Stimulated activated naive B cell treated with anti-CD40 and anti-IgM and Interleukin-4, amounts not matched to agents 10 μg/mL and 1 μg/mL and 100 μg/mL, for 72 hours (primary cell): Measurements from ENCODE around the gene B4GALNT4.
A peak's percentile ranks its signal among the peaks of the same experiment; 100 is the strongest.
"Not testable (repeated sequence)": the region's sequence is repeated elsewhere in the genome, so short reads cannot be mapped to it uniquely, and the experiment has no call there.

Experiments
- ATAC-seq, 2 donors: fragments of 150-1000 bp; cut with Tn5 transposase; replicated peaks; 2 replicates each; pipeline ENCODE4 v1.10.0; 2021; ENCODE audit warnings: moderate library complexity in 1 of 2
- DNase-seq: peaks from one replicate; pipeline ENCODE4 v3.0.0; 2021
- H3K27ac Mint-ChIP-seq: one replicate; pipeline ENCODE4 v1.8.0; 2022; ENCODE audit warnings: mild to moderate bottlenecking, mixed read lengths
- H3K27me3 Mint-ChIP-seq, 2 donors: one replicate each; pipeline ENCODE4 v1.8.0; 2022; ENCODE audit warnings: mixed read lengths in 2 of 2
- H3K36me3 Mint-ChIP-seq, 2 donors: one replicate each; pipeline ENCODE4 v1.8.0; 2022; ENCODE audit warnings: mixed read lengths in 2 of 2, mild to moderate bottlenecking in 1 of 2
- H3K4me1 Mint-ChIP-seq, 2 donors: one replicate each; pipeline ENCODE4 v1.8.0; 2022; ENCODE audit warnings: mixed read lengths in 2 of 2, mild to moderate bottlenecking in 1 of 2
- H3K4me3 Mint-ChIP-seq, 2 donors: one replicate each; pipeline ENCODE4 v1.8.0; 2022; ENCODE audit warnings: mild to moderate bottlenecking in 2 of 2, mixed read lengths in 2 of 2, moderate library complexity in 1 of 2
- H3K9me3 Mint-ChIP-seq, 2 donors: one replicate each; pipeline ENCODE4 v1.8.0; 2022; ENCODE audit warnings: mixed read lengths in 2 of 2, mild to moderate bottlenecking in 1 of 2

The B4GALNT4 gene

GRCh38 chr11:359181-359714, 10.1 kb upstream of the B4GALNT4 start:
- Mint-ChIP-seq H3K27ac (no peak overlapping the region), H3K4me1 (peaks cover 5 to 11% of the 10 kb centered on the region in 2 donors), H3K9me3 (peaks cover 7% of the 10 kb centered on the region in 2 donors), H3K27me3 (peaks cover 0 to 12% of the 10 kb centered on the region in 2 donors), H3K4me3 (no peak overlapping the region), H3K36me3 (peaks cover 0 to 3% of the 10 kb centered on the region in 2 donors)
- peak in 1 of 2 donors; percentile 51 for ATAC-seq
- DNase-seq = no peak

GRCh38 chr11:360326-361280, 8.7 kb upstream of the B4GALNT4 start:
- DNase-seq (no peak), ATAC-seq (no peak)
- H3K4me3 Mint-ChIP-seq = no peak overlapping the region

GRCh38 chr11:362642-363442, 6.5 kb upstream of the B4GALNT4 start:
- Mint-ChIP-seq H3K4me1 (peaks cover 4 to 7% of the 10 kb centered on the region in 2 donors), H3K27me3 (peaks cover 18 to 43% of the 10 kb centered on the region in 2 donors), H3K9me3 (peaks cover 7% of the 10 kb centered on the region in 2 donors), H3K36me3 (peaks cover 0 to 3% of the 10 kb centered on the region in 2 donors), H3K4me3 (no peak overlapping the region), H3K27ac (no peak overlapping the region)
- ATAC-seq (no peak), DNase-seq (no peak)

More at GRCh38 chr11:360326-361280, 8.7 kb upstream of the B4GALNT4 start:
- Mint-ChIP-seq H3K9me3 (peaks cover 7% of the 10 kb centered on the region in 2 donors), H3K4me1 (peaks cover 0 to 3% of the 10 kb centered on the region in 2 donors), H3K36me3 (peaks cover 0 to 3% of the 10 kb centered on the region in 2 donors), H3K27me3 (peaks cover 4 to 21% of the 10 kb centered on the region in 2 donors), H3K27ac (no peak overlapping the region)

- H3K4me3 Mint-ChIP-seq, H3K36me3 Mint-ChIP-seq, H3K27ac Mint-ChIP-seq, H3K9me3 Mint-ChIP-seq, ATAC-seq, H3K4me1 Mint-ChIP-seq, DNase-seq: not testable (repeated sequence)
- peaks cover 24 to 49% of the 10 kb centered on the region in 2 donors for H3K27me3 Mint-ChIP-seq
These were observed 5.9 kb upstream of the B4GALNT4 start for GRCh38 chr11:363443-363805.

GRCh38 chr11:363948-364761, 5.1 kb upstream of the B4GALNT4 start:
- ATAC-seq (peak; percentile 84 to 90), DNase-seq (peak; percentile 56)
- Mint-ChIP-seq H3K9me3 (peaks cover 7% of the 10 kb centered on the region in 2 donors), H3K27me3 (peaks cover 28 to 53% of the 10 kb centered on the region in 2 donors), H3K4me3 (no peak overlapping the region), H3K4me1 (peaks cover 9 to 13% of the 10 kb centered on the region in 2 donors), H3K36me3 (peaks cover 0 to 5% of the 10 kb centered on the region in 2 donors), H3K27ac (no peak overlapping the region)

- no peak overlapping the region for H3K27ac Mint-ChIP-seq
- H3K36me3 Mint-ChIP-seq = peaks cover 0 to 5% of the 10 kb centered on the region in 2 donors
- H3K4me1 Mint-ChIP-seq = peaks cover 7 to 16% of the 10 kb centered on the region in 2 donors
- H3K4me3 Mint-ChIP-seq = no peak overlapping the region
- DNase-seq (no peak), ATAC-seq (no peak)
- H3K9me3 Mint-ChIP-seq = peaks cover 7% of the 10 kb centered on the region in 2 donors
- peaks cover 30 to 46% of the 10 kb centered on the region in 2 donors for H3K27me3 Mint-ChIP-seq
These were observed 4.1 kb upstream of the B4GALNT4 start for GRCh38 chr11:364991-365725.

- DNase-seq = no peak
- no peak for ATAC-seq
- no peak overlapping the region for H3K27ac Mint-ChIP-seq
- no peak overlapping the region for H3K4me3 Mint-ChIP-seq
- H3K36me3 Mint-ChIP-seq = peaks cover 0 to 5% of the 10 kb centered on the region in 2 donors
- H3K27me3 Mint-ChIP-seq = peaks cover 36 to 51% of the 10 kb centered on the region in 2 donors
- peaks cover 7 to 22% of the 10 kb centered on the region in 2 donors for H3K4me1 Mint-ChIP-seq
- peaks cover 7% of the 10 kb centered on the region in 2 donors for H3K9me3 Mint-ChIP-seq
These were observed 3.5 kb upstream of the B4GALNT4 start for GRCh38 chr11:365831-366230.

- no peak for ATAC-seq
- Mint-ChIP-seq H3K36me3 (peaks cover 0 to 2% of the 10 kb centered on the region in 2 donors), H3K4me1 (peaks cover 7 to 22% of the 10 kb centered on the region in 2 donors), H3K27ac (no peak overlapping the region), H3K27me3 (peaks cover 50 to 68% of the 10 kb centered on the region in 2 donors), H3K9me3 (no peaks in the 10 kb centered on the region), H3K4me3 (peak overlapping the region in 1 of 2 donors; percentile 89)
- DNase-seq = no peak
These were observed 1.3 kb upstream of the B4GALNT4 start for GRCh38 chr11:367956-368413.

GRCh38 chr11:368414-369335, 624 bp upstream of the B4GALNT4 start:
- no peak overlapping the region for H3K27ac Mint-ChIP-seq
- peaks cover 50 to 68% of the 10 kb centered on the region in 2 donors for H3K27me3 Mint-ChIP-seq
- ATAC-seq = no peak
- peak overlapping the region; percentile 75 to 89 for H3K4me3 Mint-ChIP-seq
- DNase-seq = no peak
- H3K9me3 Mint-ChIP-seq = no peaks in the 10 kb centered on the region
- peaks cover 7 to 22% of the 10 kb centered on the region in 2 donors for H3K4me1 Mint-ChIP-seq
- peaks cover 0 to 2% of the 10 kb centered on the region in 2 donors for H3K36me3 Mint-ChIP-seq

- Mint-ChIP-seq H3K36me3 (peaks cover 0 to 2% of the 10 kb centered on the region in 2 donors), H3K4me3 (peak overlapping the region; percentile 56 to 65), H3K27ac (no peak overlapping the region), H3K27me3 (peaks cover 46 to 59% of the 10 kb centered on the region in 2 donors), H3K4me1 (peaks cover 7 to 27% of the 10 kb centered on the region in 2 donors), H3K9me3 (no peaks in the 10 kb centered on the region)
- DNase-seq (no peak), ATAC-seq (no peak)
These were observed 1.0 kb downstream of the B4GALNT4 start for GRCh38 chr11:370070-370941.

GRCh38 chr11:371051-371450, 1.8 kb downstream of the B4GALNT4 start:
- no peak for ATAC-seq

More at GRCh38 chr11:371051-371450, 1.8 kb downstream of the B4GALNT4 start:
- Mint-ChIP-seq H3K36me3 (peaks cover 0 to 2% of the 10 kb centered on the region in 2 donors), H3K9me3 (no peaks in the 10 kb centered on the region), H3K4me1 (peaks cover 7 to 27% of the 10 kb centered on the region in 2 donors), H3K27ac (no peak overlapping the region), H3K27me3 (peaks cover 46 to 55% of the 10 kb centered on the region in 2 donors), H3K4me3 (no peak overlapping the region)
- DNase-seq = no peak
